Gastroesophageal sphincter (tissue), 3 donors: ENCODE results near the gene KCNA1.

Experiments used
- POLR2A ChIP-seq, 2 donors: fragments of 450-650 bp; IDR thresholded peaks; one replicate each; pipeline ENCODE4 v1.6.1; 2017; ENCODE audit warnings: antibody characterized with exemption in 2 of 2, mild to moderate bottlenecking in 2 of 2, moderate library complexity in 1 of 2
- TF ChIP-seq, protein P1 (sequence below), 4 experiments: fragments of 200-600 bp in 2 of 4; fragments of 450-650 bp in 2 of 4; sonication (generic) in 1 of 4; IDR thresholded peaks; one replicate each; pipeline ENCODE4 v1.5.1; 2017 to 2019; ENCODE audit warnings: antibody characterized with exemption in 4 of 4, mild to moderate bottlenecking in 2 of 4, moderate library complexity in 2 of 4

DNA sequence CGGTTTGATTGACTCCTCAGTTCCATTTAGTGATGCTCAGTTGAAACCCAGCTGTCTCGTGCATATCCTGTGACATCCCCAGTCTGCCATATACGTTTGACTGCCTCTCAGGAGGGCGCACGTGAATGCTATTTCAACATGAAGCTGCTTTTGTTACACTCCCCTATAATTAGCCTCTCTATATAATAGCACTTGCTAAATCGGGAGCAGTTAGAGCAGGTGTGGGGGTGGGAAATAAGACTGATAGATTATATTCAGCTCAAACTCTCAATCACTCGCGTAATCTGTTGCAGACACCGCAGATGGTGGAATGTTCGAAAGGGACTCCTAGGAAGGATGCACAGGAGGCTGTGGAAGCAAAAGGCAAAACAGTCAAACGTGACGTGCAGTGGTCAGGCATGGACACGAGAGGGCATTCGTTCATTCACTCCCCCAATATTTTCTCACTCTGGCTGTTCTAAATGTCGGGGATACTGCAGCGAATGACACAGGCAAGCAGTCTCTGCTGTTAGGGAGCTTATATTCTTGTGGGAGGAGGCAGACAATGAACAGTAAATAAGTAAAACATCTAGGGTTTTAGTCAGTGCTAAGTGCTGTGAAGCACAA lies 29.8 kb downstream of the KCNA1 start:
- TF ChIP-seq POLR2A (IDR thresholded peaks at IDR 0.05): no peak
- TF ChIP-seq, protein P1, sequence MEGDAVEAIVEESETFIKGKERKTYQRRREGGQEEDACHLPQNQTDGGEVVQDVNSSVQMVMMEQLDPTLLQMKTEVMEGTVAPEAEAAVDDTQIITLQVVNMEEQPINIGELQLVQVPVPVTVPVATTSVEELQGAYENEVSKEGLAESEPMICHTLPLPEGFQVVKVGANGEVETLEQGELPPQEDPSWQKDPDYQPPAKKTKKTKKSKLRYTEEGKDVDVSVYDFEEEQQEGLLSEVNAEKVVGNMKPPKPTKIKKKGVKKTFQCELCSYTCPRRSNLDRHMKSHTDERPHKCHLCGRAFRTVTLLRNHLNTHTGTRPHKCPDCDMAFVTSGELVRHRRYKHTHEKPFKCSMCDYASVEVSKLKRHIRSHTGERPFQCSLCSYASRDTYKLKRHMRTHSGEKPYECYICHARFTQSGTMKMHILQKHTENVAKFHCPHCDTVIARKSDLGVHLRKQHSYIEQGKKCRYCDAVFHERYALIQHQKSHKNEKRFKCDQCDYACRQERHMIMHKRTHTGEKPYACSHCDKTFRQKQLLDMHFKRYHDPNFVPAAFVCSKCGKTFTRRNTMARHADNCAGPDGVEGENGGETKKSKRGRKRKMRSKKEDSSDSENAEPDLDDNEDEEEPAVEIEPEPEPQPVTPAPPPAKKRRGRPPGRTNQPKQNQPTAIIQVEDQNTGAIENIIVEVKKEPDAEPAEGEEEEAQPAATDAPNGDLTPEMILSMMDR (IDR thresholded peaks at IDR 0.05): no peak
